CD4-positive, alpha-beta T cell treated with Interleukin-15 for 4 hours (primary cell): ENCODE results near the gene LCT.
"Not testable (repeated sequence)": the region's sequence is repeated elsewhere in the genome, so short reads cannot be mapped to it uniquely, and the experiment has no call there.

Experiments
- DNase-seq: peaks from one replicate; pipeline ENCODE4 v3.0.0-alpha.2; 2020; ENCODE audit warnings: low spot score

Gene LCT

DNA sequence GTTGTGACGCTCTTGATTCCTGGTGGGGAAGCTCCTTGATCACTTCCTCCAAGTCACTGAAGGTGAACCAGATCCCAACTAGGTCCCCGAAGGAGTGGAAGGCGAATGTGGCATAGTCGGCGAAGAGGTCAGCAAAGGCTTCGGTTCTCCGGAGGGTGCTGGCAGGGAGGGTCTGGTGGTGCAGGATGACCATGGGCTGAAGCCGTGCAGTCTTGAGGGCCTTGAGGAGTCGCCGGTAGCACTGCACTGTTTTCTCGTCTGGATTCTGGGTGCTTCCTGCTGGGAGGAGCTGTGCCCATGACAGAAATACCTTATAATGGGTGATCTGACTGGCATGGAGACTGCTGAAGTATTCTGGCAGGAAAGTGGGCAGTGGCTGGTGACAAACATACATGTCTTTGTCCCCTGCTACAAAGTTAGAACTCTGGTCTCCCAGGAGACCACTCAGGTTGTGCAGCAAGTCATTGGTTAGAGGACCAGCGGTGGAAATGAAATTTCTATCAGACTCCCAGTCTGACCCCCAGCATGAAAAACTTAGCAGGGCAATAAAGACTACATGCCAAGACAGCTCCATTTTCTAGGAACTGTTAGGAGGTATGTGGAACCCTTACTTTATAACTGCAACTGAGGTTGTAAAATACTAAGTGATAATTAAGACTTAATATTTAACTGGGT is at the start of gene LCT:
Gene LCT, minus strand, starts transcription at position 589 of the 675 bp plus-strand sequence. Its CDS starts 15 bp downstream, at position 574.
- no peak for DNase-seq

DNA sequence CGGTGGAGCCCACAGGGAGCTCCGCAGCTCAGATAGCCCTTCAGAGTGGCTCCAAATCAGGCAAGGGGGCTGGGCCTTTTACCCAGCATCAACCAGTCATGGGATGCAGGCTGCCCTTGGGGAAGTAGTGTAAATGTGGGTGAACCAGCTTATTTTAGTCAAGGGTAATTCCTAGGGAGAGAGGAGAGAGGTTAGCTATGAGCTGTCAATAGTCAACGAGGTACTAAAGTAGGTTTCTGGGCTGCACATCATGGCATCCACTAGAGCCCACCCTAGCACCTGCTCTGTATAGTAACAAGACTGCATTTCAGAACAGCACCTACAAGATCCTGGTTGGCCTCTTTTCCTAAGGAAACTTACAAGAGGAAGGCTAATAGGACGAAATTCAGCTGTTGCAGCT is 48.7 kb upstream of the LCT start:
- no peak for DNase-seq

DNA sequence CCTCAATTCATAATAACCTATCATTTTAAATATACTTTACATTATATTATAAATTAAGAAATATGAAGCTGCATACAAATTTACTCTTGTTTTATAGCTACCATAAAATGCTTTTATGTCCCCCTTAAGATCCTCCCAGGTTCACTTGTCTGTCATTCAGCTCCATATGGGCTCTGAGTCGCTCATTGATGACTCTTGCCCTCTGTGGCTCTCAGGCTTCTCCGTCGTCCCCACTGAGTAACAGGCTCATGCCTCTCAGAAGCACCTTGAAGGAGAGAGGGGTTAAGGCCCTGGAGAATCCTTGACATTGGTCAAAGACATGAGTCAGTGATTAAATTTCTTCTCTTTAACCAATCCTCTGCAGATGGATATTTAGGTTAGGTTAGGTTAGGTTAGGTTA is 45.4 kb upstream of the LCT start:
- no peak for DNase-seq

DNA sequence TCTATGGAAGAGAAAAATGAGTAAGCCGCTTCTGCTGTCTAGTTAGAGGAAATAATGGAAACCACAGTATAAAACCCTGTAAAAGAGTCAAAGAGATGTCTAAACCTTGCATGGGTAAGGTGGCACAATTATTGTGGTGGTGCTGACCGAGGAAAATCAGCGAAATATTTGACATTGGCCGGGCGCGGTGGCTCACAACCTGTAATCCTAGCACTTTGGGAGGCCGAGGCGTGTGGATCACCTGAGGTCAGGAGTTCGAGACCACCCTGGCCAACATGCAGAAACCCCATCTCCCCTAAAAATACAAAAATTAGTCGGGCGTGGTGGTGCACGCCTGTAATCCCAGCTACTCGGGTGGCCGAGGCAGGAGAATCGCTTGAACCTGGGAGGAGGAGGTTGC is 39.8 kb upstream of the LCT start:
- not testable (repeated sequence) for DNase-seq

- DNase-seq, result peak; percentile 99
Measured at GRCh38 chr2:135876066-135876711, 39.2 kb upstream of the LCT start, which contains the start of gene MCM6. Gene MCM6 (minus strand): TSS chr2:135876443. CDS start chr2:135876365, 78 bp downstream.

- DNase-seq, result peak; percentile 61
Measured at GRCh38 chr2:135875491-135876065, 38.6 kb upstream of the LCT start.

DNA sequence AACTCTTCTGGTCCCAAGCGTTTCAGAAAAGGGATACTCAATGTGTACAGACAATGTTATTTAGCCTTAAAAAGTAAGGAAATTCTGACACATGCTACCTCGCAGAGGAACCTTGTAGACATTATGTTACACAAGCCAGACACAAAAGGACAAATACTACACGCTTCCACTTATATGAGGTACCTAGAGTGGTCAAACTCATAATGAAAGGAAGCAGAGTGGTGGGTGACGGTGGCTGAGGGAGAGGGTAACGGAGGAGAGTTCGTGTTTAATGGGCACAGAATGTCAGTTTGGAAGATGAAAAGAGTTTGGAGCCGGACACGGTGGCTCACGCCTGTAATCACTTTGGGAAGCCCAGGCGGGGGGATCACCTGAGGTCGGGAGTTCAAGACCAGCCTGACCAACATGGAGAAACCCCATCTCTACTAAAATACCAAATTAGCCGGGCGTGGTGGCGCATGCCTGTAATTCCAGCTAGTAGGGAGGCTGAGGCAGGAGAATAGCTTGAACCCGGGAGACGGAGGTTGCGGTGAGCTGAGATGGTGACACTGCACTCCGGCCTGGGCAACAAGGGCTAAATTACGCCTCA is 37.9 kb upstream of the LCT start:
- no peak for DNase-seq

GRCh38 chr2:135870571-135870970 is 33.6 kb upstream of the LCT start:
- DNase-seq, result no peak

- no peak for DNase-seq
Measured at GRCh38 chr2:135863233-135863632, 26.2 kb upstream of the LCT start.

- no peak for DNase-seq
Measured at GRCh38 chr2:135862718-135863117, 25.7 kb upstream of the LCT start.

DNA sequence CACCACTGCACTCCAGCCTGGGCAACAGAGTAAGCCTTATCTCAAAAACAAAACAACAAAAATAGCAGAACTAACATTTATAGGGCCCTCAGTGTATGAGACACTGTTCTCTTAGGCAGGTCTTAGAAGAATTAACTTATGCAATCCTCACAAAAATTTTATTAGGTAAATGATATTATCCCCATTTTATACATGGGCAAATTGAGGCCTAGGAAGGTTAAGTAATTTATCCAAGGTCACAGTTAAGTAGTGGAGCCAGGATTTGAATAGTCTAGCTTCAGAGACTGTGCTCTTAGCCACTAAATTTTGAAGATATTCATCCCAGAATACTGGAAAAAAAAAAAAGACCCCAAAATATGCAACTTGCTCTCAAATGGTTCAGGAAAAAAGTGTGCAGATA is 16.4 kb upstream of the LCT start:
- no peak for DNase-seq

- no peak for DNase-seq
Measured at GRCh38 chr2:135851858-135852257, 14.9 kb upstream of the LCT start.

GRCh38 chr2:135850892-135851668 is 14.1 kb upstream of the LCT start:
- DNase-seq, result no peak

DNA sequence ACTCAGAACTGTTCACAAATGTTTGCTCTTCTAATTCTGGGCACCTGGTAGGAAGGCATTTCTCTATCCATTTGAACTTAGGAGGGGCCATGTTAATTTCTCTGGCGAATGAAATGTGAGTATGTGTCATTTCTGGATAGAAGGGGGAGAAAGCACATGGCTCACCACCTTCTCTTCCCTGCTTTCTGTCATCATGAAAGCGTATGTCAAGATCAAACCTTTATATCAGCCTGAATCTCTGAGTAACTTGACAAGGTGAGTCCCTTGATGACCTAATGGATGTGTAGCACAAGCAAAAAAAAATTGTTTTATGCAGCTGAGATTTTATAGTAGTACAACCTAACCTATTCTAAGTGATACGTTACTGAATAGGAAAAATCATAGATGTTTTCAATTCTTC is 12.1 kb upstream of the LCT start:
- DNase-seq, result no peak

DNA sequence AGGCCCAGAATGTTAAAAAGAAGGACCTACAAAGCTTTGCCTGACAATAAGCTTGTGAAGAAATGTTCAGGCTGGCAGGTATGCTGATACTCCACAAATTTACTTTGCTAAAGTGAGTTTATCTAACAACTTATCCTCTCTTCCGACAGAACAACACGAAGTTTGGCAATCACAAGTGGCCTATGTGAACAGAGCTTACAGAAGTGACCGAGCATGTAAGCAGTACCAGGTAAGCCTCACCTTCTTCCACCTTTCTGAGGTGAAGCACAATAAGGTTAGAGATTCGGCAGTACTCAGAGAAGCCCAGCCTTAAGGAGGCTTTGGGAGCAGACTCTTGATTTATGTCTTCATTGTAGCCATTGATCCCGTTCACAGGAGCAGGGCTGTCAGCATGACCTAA is 9.0 kb upstream of the LCT start:
- no peak for DNase-seq

DNA sequence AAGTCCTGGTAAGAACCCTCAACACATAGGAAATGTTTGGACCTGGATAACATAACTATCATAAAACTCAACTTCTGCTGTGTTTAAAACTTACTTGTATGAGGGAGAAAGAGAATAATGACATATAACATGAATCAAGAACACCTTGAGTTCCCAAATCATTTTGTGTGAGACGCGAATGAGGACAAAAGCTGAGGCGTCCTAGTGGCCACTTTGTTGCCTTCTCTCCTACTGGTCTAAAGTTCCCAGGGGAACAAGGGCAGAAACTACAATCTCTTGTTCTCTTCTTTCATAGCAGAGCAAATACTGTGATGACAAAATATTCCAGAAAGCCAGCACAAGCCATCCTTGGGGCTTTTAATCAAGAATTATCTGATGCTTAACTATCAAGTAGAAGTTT is 8.3 kb upstream of the LCT start:
- no peak for DNase-seq

GRCh38 chr2:135844301-135844895 is 7.4 kb upstream of the LCT start:
- no peak for DNase-seq

DNA sequence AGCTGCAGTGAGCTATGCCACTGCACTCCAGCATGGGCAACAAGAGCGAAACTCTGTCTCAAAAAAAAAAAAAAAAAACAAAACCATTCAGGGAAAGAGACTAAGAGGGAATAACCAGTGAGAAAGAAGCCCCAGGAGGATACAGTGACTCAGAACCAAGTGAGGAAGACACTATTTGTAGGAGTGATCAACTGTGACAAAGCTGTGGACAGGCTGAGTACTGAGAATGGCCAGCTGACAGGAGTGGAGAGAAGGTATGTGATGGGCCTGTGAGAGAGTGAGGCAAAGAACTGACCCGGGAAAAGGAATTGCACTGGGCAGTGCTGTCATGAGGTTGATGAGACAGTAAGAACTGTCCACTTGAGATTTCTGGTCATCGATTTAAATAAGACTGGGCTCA is 6.7 kb upstream of the LCT start:
- no peak for DNase-seq

DNA sequence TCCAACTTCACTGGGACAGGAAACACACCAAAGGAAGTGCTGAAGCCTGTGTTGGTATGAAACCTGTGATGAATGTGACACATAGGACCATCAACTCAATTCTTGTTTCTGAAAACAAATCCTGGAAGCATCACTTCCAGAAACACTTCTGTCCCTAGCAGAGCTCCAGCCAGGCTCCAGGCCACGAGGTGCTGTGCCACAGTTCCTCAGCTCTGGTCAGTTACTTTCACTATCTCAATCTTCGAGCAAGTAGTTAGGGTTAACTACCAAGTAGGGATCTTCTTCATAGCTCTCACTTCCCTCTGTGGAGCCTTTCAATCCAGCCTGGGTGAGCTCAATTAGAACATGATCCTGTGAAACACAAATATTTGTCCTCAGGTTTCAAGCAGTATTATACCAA is 3.6 kb upstream of the LCT start:
- DNase-seq, result no peak

- no peak for DNase-seq
Measured at GRCh38 chr2:135839713-135840112, 2.7 kb upstream of the LCT start.

DNA sequence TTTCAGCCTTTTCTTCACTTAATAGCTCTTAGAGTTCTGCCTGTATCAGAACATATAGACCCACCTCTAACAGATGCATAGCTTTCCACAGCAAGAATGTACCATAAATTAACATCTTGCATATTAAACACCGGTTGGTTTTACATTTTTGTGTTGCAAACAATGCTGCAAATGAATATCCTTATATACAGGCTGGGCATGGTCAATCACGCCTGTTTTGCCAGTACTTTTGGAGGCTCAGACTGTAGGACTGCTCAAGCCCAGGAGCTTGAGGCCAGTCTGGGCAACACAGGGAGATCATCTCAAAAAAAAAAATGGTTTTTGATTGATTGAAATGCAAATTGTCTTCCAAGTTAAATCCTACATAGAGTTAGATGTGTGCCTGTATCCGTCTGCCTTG is 1.5 kb upstream of the LCT start:
- no peak for DNase-seq

- no peak for DNase-seq
Measured at GRCh38 chr2:135832891-135833290, 4.1 kb downstream of the LCT start.
